Measurements from ENCODE around the gene TAS2R60.

Gene TAS2R60

GRCh38 chr7:143443153-143443552 lies at the start of gene TAS2R60:
TSS of gene TAS2R60 (plus strand) at chr7:143443453. CDS start at chr7:143443453, 0 bp downstream.
- H3K27ac ChIP-seq (ENCODE audit: low read depth, low read length) = no peak within 1 kb of the TSS
- H3K9me3 ChIP-seq (ENCODE audit: control insufficient read depth, insufficient read depth, low read length) = no peaks in the 10 kb centered on the region
- H3K27me3 ChIP-seq (ENCODE audit: control insufficient read depth, insufficient read depth, low read length) = no peaks in the 10 kb centered on the region

GRCh38 chr7:143394068-143394467 lies 49.2 kb upstream of the TAS2R60 start:
- Histone ChIP-seq H3K9ac (ENCODE audit: low read depth, low read length) (no peak overlapping the region), H3K9me3 (ENCODE audit: control insufficient read depth, insufficient read depth, low read length) (no peaks in the 10 kb centered on the region), H3K4me1 (ENCODE audit: control insufficient read depth, insufficient read depth, low read length) (no peaks in the 10 kb centered on the region), H3K27me3 (ENCODE audit: control insufficient read depth, insufficient read depth, low read length) (no peaks in the 10 kb centered on the region), H3K4me3 (ENCODE audit: low read depth, low read length) (no peak overlapping the region), H3K27ac (ENCODE audit: low read depth, low read length) (no peak overlapping the region), H3K36me3 (ENCODE audit: control insufficient read depth, insufficient read depth, low read length) (peaks cover 98% of the 10 kb centered on the region)

More at GRCh38 chr7:143443153-143443552, at the start of gene TAS2R60:
- Histone ChIP-seq H3K9ac (ENCODE audit: low read depth, low read length) (no peak within 1 kb of the TSS), H3K4me1 (ENCODE audit: control insufficient read depth, insufficient read depth, low read length) (peaks cover 6% of the 10 kb centered on the region), H3K4me3 (ENCODE audit: low read depth, low read length) (no peak within 1 kb of the TSS), H3K36me3 (ENCODE audit: control insufficient read depth, insufficient read depth, low read length) (no peaks in the 10 kb centered on the region)

DNA sequence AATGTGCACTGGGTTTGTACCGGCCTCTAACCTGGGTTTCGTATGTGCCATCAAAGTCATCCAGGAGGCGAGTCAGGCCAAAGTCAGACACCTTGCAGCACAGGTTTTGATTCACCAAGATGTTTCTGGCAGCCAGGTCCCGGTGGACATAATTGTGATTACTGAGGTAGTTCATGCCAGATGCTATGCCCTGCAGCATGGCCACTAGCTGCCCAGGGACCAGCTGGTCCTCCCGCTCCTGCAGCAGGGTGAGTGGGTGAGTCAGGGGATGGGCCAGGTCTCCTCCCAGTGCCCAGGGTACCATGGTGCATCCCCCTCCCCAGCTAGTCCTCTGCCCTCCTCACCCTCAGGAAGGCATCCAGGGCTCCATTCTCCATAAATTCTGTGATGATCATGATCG lies 48.5 kb upstream of the TAS2R60 start:
- no peak overlapping the region for H3K9ac ChIP-seq (ENCODE audit: low read depth, low read length)
- H3K36me3 ChIP-seq (ENCODE audit: control insufficient read depth, insufficient read depth, low read length) = peaks cover 98% of the 10 kb centered on the region
- no peak overlapping the region for H3K27ac ChIP-seq (ENCODE audit: low read depth, low read length)
- no peaks in the 10 kb centered on the region for H3K9me3 ChIP-seq (ENCODE audit: control insufficient read depth, insufficient read depth, low read length)
- no peaks in the 10 kb centered on the region for H3K4me1 ChIP-seq (ENCODE audit: control insufficient read depth, insufficient read depth, low read length)
- no peaks in the 10 kb centered on the region for H3K27me3 ChIP-seq (ENCODE audit: control insufficient read depth, insufficient read depth, low read length)
- no peak overlapping the region for H3K4me3 ChIP-seq (ENCODE audit: low read depth, low read length)

- H3K9ac ChIP-seq (ENCODE audit: low read depth, low read length) = no peak overlapping the region
- no peaks in the 10 kb centered on the region for H3K4me1 ChIP-seq (ENCODE audit: control insufficient read depth, insufficient read depth, low read length)
- H3K4me3 ChIP-seq (ENCODE audit: low read depth, low read length) = no peak overlapping the region
- no peak overlapping the region for H3K27ac ChIP-seq (ENCODE audit: low read depth, low read length)
- H3K36me3 ChIP-seq (ENCODE audit: control insufficient read depth, insufficient read depth, low read length) = peaks cover 98% of the 10 kb centered on the region
- no peaks in the 10 kb centered on the region for H3K9me3 ChIP-seq (ENCODE audit: control insufficient read depth, insufficient read depth, low read length)
- no peaks in the 10 kb centered on the region for H3K27me3 ChIP-seq (ENCODE audit: control insufficient read depth, insufficient read depth, low read length)
Measured at GRCh38 chr7:143395187-143396149, 47.8 kb upstream of the TAS2R60 start.

- no peak overlapping the region for H3K4me3 ChIP-seq (ENCODE audit: low read depth, low read length)
- H3K9ac ChIP-seq (ENCODE audit: low read depth, low read length) = no peak overlapping the region
- H3K36me3 ChIP-seq (ENCODE audit: control insufficient read depth, insufficient read depth, low read length) = peaks cover 98% of the 10 kb centered on the region
- no peak overlapping the region for H3K27ac ChIP-seq (ENCODE audit: low read depth, low read length)
- no peaks in the 10 kb centered on the region for H3K4me1 ChIP-seq (ENCODE audit: control insufficient read depth, insufficient read depth, low read length)
- no peaks in the 10 kb centered on the region for H3K9me3 ChIP-seq (ENCODE audit: control insufficient read depth, insufficient read depth, low read length)
- H3K27me3 ChIP-seq (ENCODE audit: control insufficient read depth, insufficient read depth, low read length) = no peaks in the 10 kb centered on the region
Measured at GRCh38 chr7:143396182-143396581, 47.1 kb upstream of the TAS2R60 start.

GRCh38 chr7:143396625-143397556 lies 46.4 kb upstream of the TAS2R60 start:
- Histone ChIP-seq H3K27ac (ENCODE audit: low read depth, low read length) (no peak overlapping the region), H3K9ac (ENCODE audit: low read depth, low read length) (no peak overlapping the region), H3K36me3 (ENCODE audit: control insufficient read depth, insufficient read depth, low read length) (peaks cover 98% of the 10 kb centered on the region), H3K4me3 (ENCODE audit: low read depth, low read length) (no peak overlapping the region), H3K4me1 (ENCODE audit: control insufficient read depth, insufficient read depth, low read length) (no peaks in the 10 kb centered on the region), H3K27me3 (ENCODE audit: control insufficient read depth, insufficient read depth, low read length) (no peaks in the 10 kb centered on the region), H3K9me3 (ENCODE audit: control insufficient read depth, insufficient read depth, low read length) (no peaks in the 10 kb centered on the region)

DNA sequence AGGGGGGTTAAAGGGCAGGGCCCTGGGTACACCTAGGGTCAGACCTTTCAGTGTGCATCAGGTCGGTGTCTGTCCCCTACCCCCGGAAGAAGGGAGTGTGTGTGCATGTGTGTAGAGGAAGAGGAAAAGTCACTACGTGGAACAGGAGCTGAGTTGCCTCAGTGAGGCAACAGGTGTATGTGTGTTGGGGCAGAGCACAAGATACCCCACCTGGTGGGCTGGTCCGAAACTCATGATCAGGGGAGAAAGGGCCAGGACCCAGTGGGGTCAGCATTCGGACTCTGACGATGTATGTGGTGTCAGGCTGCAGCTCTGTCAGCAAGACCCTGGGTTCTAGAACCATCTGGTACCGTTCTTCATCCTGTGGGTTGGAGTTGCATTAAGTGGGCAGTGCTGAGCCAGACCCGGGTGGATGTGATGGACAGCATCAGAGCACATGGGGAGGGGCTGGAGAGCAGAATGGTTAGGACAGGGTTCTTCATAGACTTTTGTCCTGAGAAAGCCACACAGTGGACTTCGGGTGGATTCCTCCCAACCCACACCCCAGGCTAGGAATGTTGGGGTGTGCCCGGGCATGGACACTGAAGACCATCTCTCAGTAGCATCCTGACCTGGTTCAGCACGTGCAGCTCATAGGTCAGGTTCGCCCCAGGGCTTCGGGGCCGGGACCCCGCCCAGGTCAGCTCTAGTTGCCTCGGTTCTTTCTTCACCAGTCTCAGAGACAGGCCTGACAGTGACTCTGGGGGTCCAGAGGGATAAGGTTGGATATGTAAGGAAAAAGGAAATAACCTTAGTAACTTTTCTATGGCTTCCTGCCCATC lies 45.3 kb upstream of the TAS2R60 start:
- Histone ChIP-seq H3K9me3 (ENCODE audit: control insufficient read depth, insufficient read depth, low read length) (no peaks in the 10 kb centered on the region), H3K36me3 (ENCODE audit: control insufficient read depth, insufficient read depth, low read length) (peaks cover 95% of the 10 kb centered on the region), H3K27me3 (ENCODE audit: control insufficient read depth, insufficient read depth, low read length) (no peaks in the 10 kb centered on the region), H3K4me3 (ENCODE audit: low read depth, low read length) (no peak overlapping the region), H3K27ac (ENCODE audit: low read depth, low read length) (no peak overlapping the region), H3K9ac (ENCODE audit: low read depth, low read length) (no peak overlapping the region), H3K4me1 (ENCODE audit: control insufficient read depth, insufficient read depth, low read length) (no peaks in the 10 kb centered on the region)

- Histone ChIP-seq H3K27ac (ENCODE audit: low read depth, low read length) (no peak overlapping the region), H3K4me3 (ENCODE audit: low read depth, low read length) (no peak overlapping the region), H3K27me3 (ENCODE audit: control insufficient read depth, insufficient read depth, low read length) (no peaks in the 10 kb centered on the region), H3K9me3 (ENCODE audit: control insufficient read depth, insufficient read depth, low read length) (no peaks in the 10 kb centered on the region), H3K4me1 (ENCODE audit: control insufficient read depth, insufficient read depth, low read length) (no peaks in the 10 kb centered on the region), H3K9ac (ENCODE audit: low read depth, low read length) (no peak overlapping the region), H3K36me3 (ENCODE audit: control insufficient read depth, insufficient read depth, low read length) (peaks cover 91% of the 10 kb centered on the region)
Measured at GRCh38 chr7:143398616-143399015, 44.6 kb upstream of the TAS2R60 start.

DNA sequence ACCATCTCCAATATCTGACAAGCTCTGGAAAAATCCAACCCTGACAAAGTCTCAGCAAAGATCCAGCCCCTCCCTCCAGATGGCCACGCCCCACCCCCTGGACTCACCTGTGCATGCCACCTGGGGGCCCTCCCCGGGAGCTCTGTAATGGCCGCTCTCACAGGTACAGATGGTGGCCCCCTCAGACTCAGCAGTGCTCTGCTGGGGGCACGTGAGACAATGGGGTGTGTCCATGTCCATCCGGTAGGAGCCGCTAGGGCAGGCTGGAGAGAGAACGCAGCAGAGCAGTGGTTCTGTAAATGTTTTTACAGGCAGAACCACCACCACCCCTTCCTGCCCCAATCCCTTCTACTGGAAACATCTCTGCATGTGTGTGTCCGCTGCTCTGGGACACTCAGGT lies 44.1 kb upstream of the TAS2R60 start:
- Histone ChIP-seq H3K9ac (ENCODE audit: low read depth, low read length) (no peak overlapping the region), H3K27ac (ENCODE audit: low read depth, low read length) (no peak overlapping the region), H3K4me3 (ENCODE audit: low read depth, low read length) (no peak overlapping the region), H3K4me1 (ENCODE audit: control insufficient read depth, insufficient read depth, low read length) (no peaks in the 10 kb centered on the region), H3K9me3 (ENCODE audit: control insufficient read depth, insufficient read depth, low read length) (no peaks in the 10 kb centered on the region), H3K27me3 (ENCODE audit: control insufficient read depth, insufficient read depth, low read length) (no peaks in the 10 kb centered on the region), H3K36me3 (ENCODE audit: control insufficient read depth, insufficient read depth, low read length) (peaks cover 90% of the 10 kb centered on the region)

GRCh38 chr7:143399642-143400041 lies 43.6 kb upstream of the TAS2R60 start:
- Histone ChIP-seq H3K9ac (ENCODE audit: low read depth, low read length) (no peak overlapping the region), H3K27ac (ENCODE audit: low read depth, low read length) (no peak overlapping the region), H3K36me3 (ENCODE audit: control insufficient read depth, insufficient read depth, low read length) (peaks cover 87% of the 10 kb centered on the region), H3K9me3 (ENCODE audit: control insufficient read depth, insufficient read depth, low read length) (no peaks in the 10 kb centered on the region), H3K27me3 (ENCODE audit: control insufficient read depth, insufficient read depth, low read length) (no peaks in the 10 kb centered on the region), H3K4me3 (ENCODE audit: low read depth, low read length) (no peak overlapping the region), H3K4me1 (ENCODE audit: control insufficient read depth, insufficient read depth, low read length) (no peaks in the 10 kb centered on the region)
